IMR-90 (cell line): ENCODE data around the gene YTHDF2. TPM values are rescaled to one million over a fixed set of nuclear protein-coding genes. Genes with fewer than 3 reads are reported as not detected.

ENCODE experiments used
- ATAC-seq: fragments of 200-7000 bp; cut with Tn5 transposase; 2 replicates; pipeline ENCODE4 v1.9.1; 2020; ENCODE audit warnings: low read depth, mild to moderate bottlenecking, moderate library complexity
- BruUV-seq: library from RNA; stranded (reverse); fragments of 400-500 nt; replicated peaks from 2 replicates; lab custom pipeline; 2021; lab: Mats Ljungman, UMichigan
- CTCF ChIA-PET: fragments of 300-600 bp; formaldehyde crosslinking; extraction: SDS; loops from one replicate; lab custom pipeline; 2021; ENCODE audit warnings: antibody characterized with exemption; lab: Yijun Ruan, JAX
- POLR2A ChIA-PET: fragments of 300-600 bp; sonication (Branson Sonifier 250); formaldehyde crosslinking; loops from one replicate; lab custom pipeline; 2022; ENCODE audit warnings: antibody characterized with exemption; ENCODE audit not compliant: unreplicated experiment; lab: Charles Lee
- DNase-seq: peaks from one replicate; pipeline ENCODE4 v3.0.0; 2013
- H2AFZ ChIP-seq: replicated peaks from 2 replicates; pipeline ENCODE3; 2013; ENCODE audit warnings: low read length, mild to moderate bottlenecking; ENCODE audit not compliant: poor library complexity
- H2AK5ac ChIP-seq: 2 replicates; pipeline ENCODE4 v1.6.1; 2013; ENCODE audit warnings: low read depth, low read length, inconsistent platforms
- H2AK9ac ChIP-seq: replicated peaks from 2 replicates; pipeline ENCODE3; 2013; ENCODE audit warnings: mild to moderate bottlenecking, low read depth, low read length, moderate library complexity; ENCODE audit not compliant: poor library complexity
- H2BK120ac ChIP-seq: 2 replicates; pipeline ENCODE4 v1.6.1; 2013; ENCODE audit warnings: low read depth, low read length, inconsistent platforms
- H2BK15ac ChIP-seq: 3 replicates; pipeline ENCODE4 v1.6.1; 2013; ENCODE audit warnings: low read depth, low read length, inconsistent platforms
- H2BK20ac ChIP-seq: 2 replicates; pipeline ENCODE4 v1.6.1; 2013; ENCODE audit warnings: low read depth, mild to moderate bottlenecking, inconsistent platforms, low read length, moderate library complexity
- H2BK5ac ChIP-seq: 2 replicates; pipeline ENCODE4 v1.6.1; 2013; ENCODE audit warnings: mild to moderate bottlenecking, low read depth, low read length, inconsistent platforms; ENCODE audit not compliant: poor library complexity, severe bottlenecking
- H3K14ac ChIP-seq: replicated peaks from 2 replicates; pipeline ENCODE4 v1.6.1; 2013; ENCODE audit warnings: low read depth, low read length, inconsistent platforms
- H3K18ac ChIP-seq: 2 replicates; pipeline ENCODE4 v1.6.1; 2013; ENCODE audit warnings: low read depth, low read length, control low read depth
- H3K23ac ChIP-seq: 2 replicates; pipeline ENCODE4 v1.6.1; 2013; ENCODE audit warnings: low read depth, low read length, inconsistent platforms
- H3K27ac ChIP-seq: 2 replicates; pipeline ENCODE4 v1.5.1; 2013; ENCODE audit warnings: mild to moderate bottlenecking, control low read depth, low read length; ENCODE audit not compliant: insufficient read depth
- H3K27me3 ChIP-seq: 2 replicates; pipeline ENCODE4 v1.6.1; 2013; ENCODE audit warnings: low read length; ENCODE audit not compliant: control insufficient read depth, insufficient read depth
- H3K36me3 ChIP-seq: 2 replicates; pipeline ENCODE4 v1.6.1; 2013; ENCODE audit warnings: low read length, mixed read lengths; ENCODE audit not compliant: control insufficient read depth, insufficient read depth
- H3K4ac ChIP-seq: 2 replicates; pipeline ENCODE4 v1.6.1; 2013; ENCODE audit warnings: low read depth, low read length, inconsistent platforms
- H3K4me1 ChIP-seq: 2 replicates; pipeline ENCODE4 v1.6.1; 2013; ENCODE audit warnings: low read length, mixed read lengths; ENCODE audit not compliant: control insufficient read depth, insufficient read depth
- H3K4me2 ChIP-seq: 2 replicates; pipeline ENCODE4 v1.6.1; 2013; ENCODE audit warnings: low read depth, mild to moderate bottlenecking, control low read depth, low read length, moderate library complexity
- H3K4me3 ChIP-seq: 2 replicates; pipeline ENCODE4 v1.5.1; 2013; ENCODE audit warnings: low read depth, mild to moderate bottlenecking, control low read depth, low read length, moderate library complexity; ENCODE audit not compliant: insufficient read depth
- H3K56ac ChIP-seq: 2 replicates; pipeline ENCODE4 v1.6.1; 2013; ENCODE audit warnings: low read length, inconsistent platforms; ENCODE audit not compliant: insufficient read depth; ENCODE audit errors: extremely low read depth
- H3K79me1 ChIP-seq, 2 experiments: 2 replicates each; pipeline ENCODE4 v1.6.1; 2013; ENCODE audit warnings: low read length in 2 of 2, inconsistent platforms in 1 of 2, low read depth in 1 of 2
- H3K9ac ChIP-seq: 2 replicates; pipeline ENCODE4 v1.6.1; 2013; ENCODE audit warnings: low read depth, low read length, control low read depth
- H3K9me1 ChIP-seq: 2 replicates; pipeline ENCODE4 v1.6.1; 2013; ENCODE audit warnings: low read length, inconsistent platforms; ENCODE audit not compliant: insufficient read depth
- H3K9me3 ChIP-seq: 2 replicates; pipeline ENCODE4 v1.6.1; 2013; ENCODE audit warnings: low read length; ENCODE audit not compliant: control insufficient read depth, insufficient read depth
- H4K20me1 ChIP-seq: 2 replicates; pipeline ENCODE4 v1.6.1; 2013; ENCODE audit warnings: low read length, inconsistent platforms; ENCODE audit not compliant: insufficient read depth
- H4K5ac ChIP-seq: 2 replicates; pipeline ENCODE4 v1.6.1; 2013; ENCODE audit warnings: mild to moderate bottlenecking, low read depth, low read length, control low read depth
- H4K8ac ChIP-seq, 2 experiments: 2 replicates each; pipeline ENCODE4 v1.6.1; 2013; ENCODE audit warnings: low read depth in 2 of 2, low read length in 2 of 2, control low read depth in 1 of 2, inconsistent platforms in 1 of 2
- H4K91ac ChIP-seq: 2 replicates; pipeline ENCODE4 v1.6.1; 2013; ENCODE audit warnings: low read depth, low read length, inconsistent platforms; ENCODE audit not compliant: insufficient read depth
- MAZ ChIP-seq: IDR thresholded peaks from 2 replicates; pipeline ENCODE4 v1.6.1; 2012; ENCODE audit warnings: low read depth, mild to moderate bottlenecking, low read length, improper control_type of control experiment, moderate library complexity, borderline replicate concordance
- WGBS, 2 experiments: methylation state at CpG; one replicate each; pipeline versions ENCODE4 v1.1.5 to v1.1.7; 2013; ENCODE audit warnings: missing lambda C conversion rate in 2 of 2; ENCODE audit not compliant: insufficient read length in 1 of 2; ENCODE audit errors: extremely low coverage in 2 of 2; 5-methylcytosine and 5-hydroxymethylcytosine counted together
- dilution Hi-C: fragments of 300-500 bp; cut with HindIII; formaldehyde crosslinking; loops from one replicate; pipeline ENCODE4 v1.14.3; 2018; ENCODE audit warnings: low sequenced_read_pairs; ENCODE audit not compliant: unreplicated experiment
- in situ Hi-C: fragments of 300-500 bp; cut with MboI; formaldehyde crosslinking; loops from 3 replicates; pipeline ENCODE4 v1.14.3; 2019; ENCODE audit warnings: low sequenced_read_pairs, inconsistent platforms, mixed read lengths
- intact Hi-C: fragments of 100-400 bp; cut with micrococcal nuclease; formaldehyde crosslinking; loops from 2 replicates; pipeline ENCODE4 v1.10.0; 2022
- polyA plus RNA-seq, 3 experiments: library from polyadenylated mRNA; depleted of rRNA; stranded (reverse); fragments of >200 nt; gene quantifications; 2 replicates each; pipeline ENCODE4 v1.2.3, GENCODE V29; 2012; ENCODE audit warnings: low replicate concordance in 1 of 3
- total RNA-seq: library from RNA; depleted of rRNA; stranded (reverse); fragments of >200 nt; gene quantifications from 2 replicates; pipeline ENCODE4 v1.2.3, GENCODE V29; 2012

YTHDF2 gene
- total and polyA plus RNA-seq, 2 of the 4 experiments (the other 2 are of a cell fraction) = 50.0 to 94.3 TPM

GRCh38 chr1:28817133-28817532 lies 80.4 kb downstream of the YTHDF2 start:
- BruUV-seq = no TSS peak
- intact Hi-C loops = no loop called here
- Histone ChIP-seq H4K91ac (no peak overlapping the region), H2BK15ac (no peak overlapping the region), H3K4me3 (no peak overlapping the region), H3K9me1 (no peaks in the 10 kb centered on the region), H3K27me3 (peaks cover 74% of the 10 kb centered on the region), H3K23ac (no peak overlapping the region), H3K14ac (no peak overlapping the region), H4K8ac (no peak overlapping the region), H3K9ac (no peak overlapping the region), H3K4me1 (no peaks in the 10 kb centered on the region), H3K56ac (no peak overlapping the region), H2AK5ac (no peak overlapping the region), H3K27ac (no peak overlapping the region), H4K20me1 (no peaks in the 10 kb centered on the region), H3K4ac (no peak overlapping the region), H3K4me2 (no peak overlapping the region), H2BK5ac (no peak overlapping the region), H2AFZ (no peak overlapping the region), H2BK120ac (no peak overlapping the region), H2BK20ac (no peak overlapping the region), H4K5ac (no peak overlapping the region), H3K36me3 (no peaks in the 10 kb centered on the region), H3K9me3 (no peaks in the 10 kb centered on the region; the same call in 1 of the 2 replicates), H2AK9ac (no peak overlapping the region), H3K79me1 (no peaks in the 10 kb centered on the region), H3K18ac (no peak overlapping the region)
- WGBS, 2 experiments = no CpG with 5 or more reads among the region's 7 CpGs
- in situ Hi-C loops = no loop called here
- ATAC-seq = no peak
- ChIA-PET POLR2A (no interaction called here), CTCF (no interaction called here)
- TF ChIP-seq MAZ = no peak
- dilution Hi-C loops = no loop called here
- DNase-seq = no peak
